KMS-11 (cell line): Measurements from ENCODE around the gene AKR7A2.

Experiments
- H2AFZ ChIP-seq: fragments of 200-600 bp; sonication (generic); 2 replicates; pipeline ENCODE4 v1.6.1; 2016; ENCODE audit warnings: antibody characterized with exemption, mixed run types, low read depth
- H3K27ac ChIP-seq: fragments of 200-600 bp; sonication (generic); 2 replicates; pipeline ENCODE4 v1.6.1; 2016; ENCODE audit warnings: mild to moderate bottlenecking, mixed run types
- H3K27me3 ChIP-seq: fragments of 200-600 bp; sonication (generic); 2 replicates; pipeline ENCODE4 v1.6.1; 2017; ENCODE audit warnings: mild to moderate bottlenecking, low read depth, mixed run types, moderate library complexity; ENCODE audit not compliant: insufficient read depth
- H3K36me3 ChIP-seq: fragments of 200-600 bp; sonication (generic); 2 replicates; pipeline ENCODE4 v1.6.1; 2017; ENCODE audit warnings: mild to moderate bottlenecking, mixed run types; ENCODE audit not compliant: insufficient read depth
- H3K4me1 ChIP-seq: fragments of 200-600 bp; sonication (generic); 2 replicates; pipeline ENCODE4 v1.6.1; 2016; ENCODE audit warnings: mild to moderate bottlenecking, low read depth, mixed run types; ENCODE audit not compliant: poor library complexity, severe bottlenecking
- H3K4me2 ChIP-seq: fragments of 200-600 bp; sonication (generic); 2 replicates; pipeline ENCODE4 v1.7.0; 2016; ENCODE audit warnings: mild to moderate bottlenecking, mixed run types
- H3K4me3 ChIP-seq: fragments of 200-600 bp; sonication (generic); IDR thresholded peaks from 2 replicates; pipeline ENCODE4 v1.6.1; 2017; ENCODE audit warnings: low read depth, low read length, mixed read lengths; ENCODE audit not compliant: insufficient read depth
- H3K79me2 ChIP-seq: fragments of 200-600 bp; sonication (generic); 2 replicates; pipeline ENCODE4 v1.6.1; 2016; ENCODE audit warnings: low read depth, mixed run types; ENCODE audit not compliant: insufficient read depth
- H3K9ac ChIP-seq: fragments of 200-600 bp; sonication (generic); 2 replicates; pipeline ENCODE4 v1.6.1; 2016; ENCODE audit warnings: mild to moderate bottlenecking, mixed run types
- H4K20me1 ChIP-seq: fragments of 200-600 bp; sonication (generic); 2 replicates; pipeline ENCODE4 v1.6.1; 2016; ENCODE audit warnings: mild to moderate bottlenecking, mixed run types; ENCODE audit not compliant: insufficient read depth
- TF ChIP-seq, protein P1 (sequence below): fragments of 200-600 bp; sonication (generic); conservative IDR thresholded peaks from 2 replicates; pipeline ENCODE4 v1.6.1; 2017; ENCODE audit warnings: low read depth, mild to moderate bottlenecking, antibody characterized with exemption, low read length, moderate library complexity, mixed read lengths

AKR7A2 gene

DNA sequence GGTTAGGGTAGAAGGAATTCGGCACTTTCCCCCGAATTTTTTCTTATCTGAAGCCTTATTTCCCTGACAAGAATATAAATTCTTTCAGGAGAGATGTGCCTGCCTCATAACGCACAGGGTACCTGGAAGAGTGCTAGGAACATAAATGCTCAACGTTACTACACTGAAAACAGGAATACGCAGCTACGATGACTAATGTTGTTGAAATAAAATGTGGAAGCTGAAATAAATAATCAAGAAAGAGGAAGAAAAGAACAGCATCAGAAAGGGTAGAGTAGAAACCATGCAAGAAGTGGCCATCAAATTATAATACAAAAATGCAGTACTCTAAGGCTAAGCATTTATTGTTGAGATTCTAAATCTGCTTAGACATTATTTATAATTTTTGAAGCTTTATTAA, 34.1 kb upstream of the AKR7A2 start:
- Histone ChIP-seq H3K4me1 (peaks cover 5% of the 10 kb centered on the region), H3K9ac (no peak overlapping the region), H3K27me3 (no peaks in the 10 kb centered on the region), H3K36me3 (no peaks in the 10 kb centered on the region), H3K27ac (no peak overlapping the region), H2AFZ (no peak overlapping the region), H4K20me1 (no peaks in the 10 kb centered on the region), H3K79me2 (no peaks in the 10 kb centered on the region), H3K4me2 (no peak overlapping the region), H3K4me3 (no peak overlapping the region)
- TF ChIP-seq, protein P1, sequence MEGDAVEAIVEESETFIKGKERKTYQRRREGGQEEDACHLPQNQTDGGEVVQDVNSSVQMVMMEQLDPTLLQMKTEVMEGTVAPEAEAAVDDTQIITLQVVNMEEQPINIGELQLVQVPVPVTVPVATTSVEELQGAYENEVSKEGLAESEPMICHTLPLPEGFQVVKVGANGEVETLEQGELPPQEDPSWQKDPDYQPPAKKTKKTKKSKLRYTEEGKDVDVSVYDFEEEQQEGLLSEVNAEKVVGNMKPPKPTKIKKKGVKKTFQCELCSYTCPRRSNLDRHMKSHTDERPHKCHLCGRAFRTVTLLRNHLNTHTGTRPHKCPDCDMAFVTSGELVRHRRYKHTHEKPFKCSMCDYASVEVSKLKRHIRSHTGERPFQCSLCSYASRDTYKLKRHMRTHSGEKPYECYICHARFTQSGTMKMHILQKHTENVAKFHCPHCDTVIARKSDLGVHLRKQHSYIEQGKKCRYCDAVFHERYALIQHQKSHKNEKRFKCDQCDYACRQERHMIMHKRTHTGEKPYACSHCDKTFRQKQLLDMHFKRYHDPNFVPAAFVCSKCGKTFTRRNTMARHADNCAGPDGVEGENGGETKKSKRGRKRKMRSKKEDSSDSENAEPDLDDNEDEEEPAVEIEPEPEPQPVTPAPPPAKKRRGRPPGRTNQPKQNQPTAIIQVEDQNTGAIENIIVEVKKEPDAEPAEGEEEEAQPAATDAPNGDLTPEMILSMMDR: no peak

DNA sequence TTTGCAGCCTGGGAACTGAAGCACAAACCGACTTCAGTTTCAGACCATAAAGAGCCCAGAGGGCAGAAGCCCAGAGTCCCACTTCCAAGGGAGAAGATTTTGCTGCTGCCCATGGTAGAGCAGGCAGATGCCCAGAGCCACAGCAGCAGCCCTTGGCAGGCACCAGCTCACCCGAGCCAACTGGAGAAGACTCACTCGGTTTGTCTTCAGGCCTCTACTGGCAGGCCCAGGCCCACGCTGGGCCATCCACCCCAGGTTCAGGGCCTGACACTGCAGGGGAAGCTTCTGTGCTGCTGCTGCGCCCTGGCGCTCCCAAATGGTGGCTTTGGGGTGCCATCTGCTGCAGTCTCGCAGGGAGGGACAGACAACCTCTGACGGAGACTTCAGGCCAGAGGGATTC, 33.4 kb upstream of the AKR7A2 start:
- TF ChIP-seq, protein P1: no peak
- H3K9ac ChIP-seq: no peak overlapping the region
- peaks cover 5% of the 10 kb centered on the region for H3K4me1 ChIP-seq
- no peaks in the 10 kb centered on the region for H3K27me3 ChIP-seq
- H4K20me1 ChIP-seq: no peaks in the 10 kb centered on the region
- no peak overlapping the region for H3K27ac ChIP-seq
- H3K79me2 ChIP-seq: no peaks in the 10 kb centered on the region
- H3K4me3 ChIP-seq: no peak overlapping the region
- no peak overlapping the region for H2AFZ ChIP-seq
- H3K36me3 ChIP-seq: no peaks in the 10 kb centered on the region
- no peak overlapping the region for H3K4me2 ChIP-seq

DNA sequence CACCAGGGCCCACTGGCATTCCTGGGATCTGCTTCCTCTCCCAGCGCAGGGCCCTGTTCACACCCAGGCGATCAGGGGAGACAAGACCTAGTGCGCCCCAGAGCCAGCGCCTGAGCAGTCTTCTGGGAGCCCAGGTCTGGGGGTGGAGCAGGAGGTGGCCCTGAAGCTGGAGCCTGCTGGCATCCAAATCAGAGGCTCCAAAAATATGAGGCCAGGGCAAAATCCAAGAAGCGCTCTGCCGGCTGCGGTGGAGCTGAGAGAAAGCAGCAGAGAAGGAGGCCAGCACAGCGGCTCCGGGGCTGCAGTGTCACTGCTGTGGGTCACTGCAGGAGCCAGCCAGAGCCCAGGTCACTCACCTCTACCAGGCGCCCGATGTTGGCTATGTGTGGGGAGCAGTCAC, 32.9 kb upstream of the AKR7A2 start:
- no peak overlapping the region for H2AFZ ChIP-seq
- H3K79me2 ChIP-seq: no peaks in the 10 kb centered on the region
- H3K4me2 ChIP-seq: no peak overlapping the region
- H3K27ac ChIP-seq: no peak overlapping the region
- no peak overlapping the region for H3K4me3 ChIP-seq
- no peak overlapping the region for H3K9ac ChIP-seq
- H3K4me1 ChIP-seq: peaks cover 5% of the 10 kb centered on the region
- no peaks in the 10 kb centered on the region for H3K27me3 ChIP-seq
- H4K20me1 ChIP-seq: no peaks in the 10 kb centered on the region
- H3K36me3 ChIP-seq: no peaks in the 10 kb centered on the region
- TF ChIP-seq, protein P1: no peak

DNA sequence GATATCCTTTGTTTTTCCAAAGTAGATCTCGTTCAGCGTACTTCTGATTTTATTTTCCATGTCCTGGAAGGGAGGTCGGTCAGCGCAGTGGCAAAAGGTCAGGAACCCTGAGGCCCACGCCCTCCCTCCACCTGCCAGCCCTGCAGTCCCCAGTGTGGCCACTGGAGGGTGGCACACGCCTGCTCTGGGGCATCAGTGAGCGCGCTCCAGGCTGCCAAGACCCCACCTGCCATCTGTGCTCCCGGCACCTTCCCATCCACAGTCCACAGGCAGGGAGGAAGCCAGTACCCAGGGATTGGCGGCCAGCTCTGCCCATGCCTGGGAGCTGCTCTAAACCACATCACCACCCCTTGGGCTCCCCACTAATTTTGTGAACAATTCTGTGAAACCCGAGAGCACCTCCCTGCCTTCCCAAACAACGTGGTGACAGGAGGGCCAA, 32.4 kb upstream of the AKR7A2 start:
- no peak overlapping the region for H2AFZ ChIP-seq
- no peaks in the 10 kb centered on the region for H3K79me2 ChIP-seq
- H3K4me1 ChIP-seq: peaks cover 5% of the 10 kb centered on the region
- no peak overlapping the region for H3K9ac ChIP-seq
- TF ChIP-seq, protein P1: peak; percentile 86
- H3K27me3 ChIP-seq: no peaks in the 10 kb centered on the region
- H3K4me2 ChIP-seq: no peak overlapping the region
- H3K4me3 ChIP-seq: no peak overlapping the region
- H4K20me1 ChIP-seq: no peaks in the 10 kb centered on the region
- H3K27ac ChIP-seq: no peak overlapping the region
- no peaks in the 10 kb centered on the region for H3K36me3 ChIP-seq
